Stimulated activated CD4-positive, alpha-beta T cell treated with anti-CD3 and anti-CD28 coated beads, Interleukin-2, amount 100 ng/mL, for 4 hours (primary cell): ENCODE data around the gene UBA5.

Source experiments
- DNase-seq: peaks from one replicate; pipeline ENCODE4 v3.0.0-alpha.2; 2020; ENCODE audit warnings: low read depth

Gene UBA5

GRCh38 chr3:132721479-132722164, 61.5 kb downstream of the UBA5 start:
- no peak for DNase-seq

- DNase-seq, result peak; percentile 96
Measured at GRCh38 chr3:132722165-132723023, 62.3 kb downstream of the UBA5 start, which contains the start of gene NPHP3. Gene NPHP3 (minus strand): TSS chr3:132722409. CDS start chr3:132722355, 54 bp downstream.

- no peak for DNase-seq
Measured at GRCh38 chr3:132723024-132723950, 63.2 kb downstream of the UBA5 start.

- DNase-seq, result no peak
Measured at GRCh38 chr3:132726341-132726823, 66.3 kb downstream of the UBA5 start.
